Measurements from ENCODE around the gene PDE4D.

- TF ChIP-seq CTCF (IDR thresholded peaks at IDR 0.05; ENCODE audit: insufficient read depth, low read length), result no peak
- no peak for TF ChIP-seq POLR2AphosphoS5 (IDR thresholded peaks at IDR 0.05; ENCODE audit: low read depth)
- no peak for TF ChIP-seq REST (IDR thresholded peaks at IDR 0.05; ENCODE audit: insufficient replicate concordance, low read depth)
- TF ChIP-seq GABPA (IDR thresholded peaks at IDR 0.05; ENCODE audit: low read depth), result no peak
- no peak for TF ChIP-seq SPI1 (IDR thresholded peaks at IDR 0.05; ENCODE audit: borderline replicate concordance, low read depth)
Measured at GRCh38 chr5:59838989-59839388, 54.5 kb downstream of the PDE4D start.
